HCT116 (cell line): ENCODE data around the gene BPIFA1. TPM values are rescaled to one million over a fixed set of nuclear protein-coding genes. Genes with fewer than 3 reads are reported as not detected.

Experiments used
- ATAC-seq: fragments of 200-7000 bp; cut with Tn5 transposase; 2 replicates; pipeline ENCODE4 v1.9.1; 2020; ENCODE audit warnings: mild to moderate bottlenecking, moderate library complexity
- BruUV-seq: library from RNA; stranded (reverse); fragments of 400-500 nt; replicated peaks from 2 replicates; lab custom pipeline; 2021; lab: Mats Ljungman, UMichigan
- CTCF ChIA-PET: fragments of 300-600 bp; sonication (Branson Sonifier 250); formaldehyde crosslinking; loops from one replicate; lab custom pipeline; 2021; ENCODE audit warnings: antibody characterized with exemption; lab: Charles Lee
- POLR2A ChIA-PET: fragments of 300-600, 350-600 bp; sonication (Branson Sonifier 250); formaldehyde crosslinking; loops from one replicate; lab custom pipeline; 2021; ENCODE audit warnings: antibody characterized with exemption; lab: Charles Lee
- RAD21 ChIA-PET, 2 experiments: fragments of 300-600 bp; sonication (Branson Sonifier 250); formaldehyde crosslinking; loops; one replicate each; lab custom pipeline; 2023; ENCODE audit warnings: low total read pairs in 2 of 2; ENCODE audit not compliant: uncharacterized antibody in 2 of 2, unreplicated experiment in 2 of 2, low non-redundant PET in 1 of 2; lab: Charles Lee
- DNase-seq: peaks from one replicate; pipeline ENCODE4 v3.0.0-alpha.2; 2010; ENCODE audit warnings: low read depth, low spot score
- H2AFZ ChIP-seq: fragments of 200-600 bp; shearing (Covaris generic), sonication (generic); 2 replicates; pipeline ENCODE4 v1.6.1; 2017; ENCODE audit warnings: low read depth, mixed run types, mixed read lengths, antibody characterized with exemption, low read length; ENCODE audit not compliant: poor library complexity, severe bottlenecking
- H3K27ac ChIP-seq: 2 replicates; pipeline ENCODE4 v1.5.1; 2012; ENCODE audit warnings: low read depth, low read length
- H3K27me3 ChIP-seq: fragments of 200-600 bp; sonication (generic); 2 replicates; pipeline ENCODE4 v1.6.1; 2016; ENCODE audit warnings: mixed run types, low read length, mixed read lengths; ENCODE audit not compliant: insufficient read depth
- H3K36me3 ChIP-seq, 2 experiments: fragments of 200-500 bp in 1 of 2; fragments of 200-600 bp in 1 of 2; sonication (Bioruptor generic) in 1 of 2; sonication (generic) in 1 of 2; 2 replicates each; pipeline versions ENCODE4 v1.5.1 to v1.6.1; 2014 to 2016; ENCODE audit warnings: low read length in 2 of 2, inconsistent platforms in 1 of 2, mixed read lengths in 1 of 2, mixed run types in 1 of 2; ENCODE audit not compliant: insufficient read depth in 2 of 2, control insufficient read depth in 1 of 2
- H3K4me1 ChIP-seq, 2 experiments: fragments of 200-600 bp in 1 of 2; sonication (generic) in 1 of 2; 2 replicates each; pipeline versions ENCODE4 v1.5.1 to v1.6.1; 2012 to 2017; ENCODE audit warnings: low read length in 2 of 2, inconsistent platforms in 1 of 2, mild to moderate bottlenecking in 1 of 2, mixed read lengths in 1 of 2, mixed run types in 1 of 2, moderate library complexity in 1 of 2; ENCODE audit not compliant: insufficient read depth in 2 of 2, control insufficient read depth in 1 of 2
- H3K4me2 ChIP-seq: fragments of 200-600 bp; sonication (generic); 2 replicates; pipeline ENCODE4 v1.6.1; 2017; ENCODE audit warnings: mixed run types, low read length, mixed read lengths
- H3K4me3 ChIP-seq, 2 experiments: fragments of 200-600 bp in 1 of 2; sonication (generic) in 1 of 2; replicated peaks in 1 of 2; 2 replicates each; pipeline ENCODE4 v1.5.1; 2011 to 2016; ENCODE audit warnings: low read length in 2 of 2, control low read depth in 1 of 2, low read depth in 1 of 2, mild to moderate bottlenecking in 1 of 2, mixed read lengths in 1 of 2, mixed run types in 1 of 2
- H3K79me2 ChIP-seq: fragments of 200-600 bp; sonication (generic); 2 replicates; pipeline ENCODE4 v1.6.1; 2017; ENCODE audit warnings: mild to moderate bottlenecking, mixed run types, low read length, moderate library complexity, mixed read lengths; ENCODE audit not compliant: insufficient read depth
- H3K9ac ChIP-seq: fragments of 200-600 bp; sonication (generic); 2 replicates; pipeline ENCODE4 v1.6.1; 2016; ENCODE audit warnings: low read length, mixed read lengths
- H3K9me2 ChIP-seq: fragments of 200-600 bp; sonication (generic), shearing (Covaris generic); 2 replicates; pipeline ENCODE4 v1.6.1; 2017; ENCODE audit warnings: mixed run types, mild to moderate bottlenecking, moderate library complexity; ENCODE audit not compliant: insufficient read depth
- H3K9me3 ChIP-seq, 2 experiments: fragments of 200-500 bp in 1 of 2; fragments of 200-600 bp in 1 of 2; sonication (Bioruptor generic) in 1 of 2; sonication (generic) in 1 of 2; 2 replicates each; pipeline ENCODE4 v1.6.1; 2014 to 2017; ENCODE audit warnings: low read length in 2 of 2, mixed read lengths in 2 of 2, inconsistent platforms in 1 of 2, low read depth in 1 of 2, mild to moderate bottlenecking in 1 of 2, mixed run types in 1 of 2, moderate library complexity in 1 of 2; ENCODE audit not compliant: control insufficient read depth in 1 of 2, insufficient read depth in 1 of 2
- H4K20me1 ChIP-seq: fragments of 200-600 bp; sonication (generic), shearing (Covaris generic); 2 replicates; pipeline ENCODE4 v1.6.1; 2017; ENCODE audit warnings: mixed run types, mild to moderate bottlenecking, moderate library complexity; ENCODE audit not compliant: insufficient read depth
- ATF3 ChIP-seq: IDR thresholded peaks from 2 replicates; pipeline ENCODE4 v1.6.1; 2012
- CBX3 ChIP-seq: IDR thresholded peaks from 2 replicates; pipeline ENCODE4 v1.6.1; 2012; ENCODE audit warnings: low read depth
- CEBPB ChIP-seq: IDR thresholded peaks from 2 replicates; pipeline ENCODE4 v1.6.1; 2012; ENCODE audit warnings: low read depth
- CTCF ChIP-seq, 3 experiments: fragments of 200-600 bp in 1 of 3; sonication (generic) in 1 of 3; IDR thresholded peaks in 2 of 3; conservative IDR thresholded peaks in 1 of 3; 2 replicates each; pipeline ENCODE4 v1.5.1; 2012 to 2017; ENCODE audit warnings: low read depth in 2 of 3, low read length in 2 of 3, antibody characterized with exemption in 1 of 3, borderline replicate concordance in 1 of 3, control low read depth in 1 of 3, mild to moderate bottlenecking in 1 of 3, mixed read lengths in 1 of 3, mixed run types in 1 of 3, moderate library complexity in 1 of 3; ENCODE audit not compliant: insufficient read depth in 1 of 3
- ELF1 ChIP-seq: IDR thresholded peaks from 2 replicates; pipeline ENCODE4 v1.6.1; 2012; ENCODE audit warnings: low read depth, borderline replicate concordance
- EZH2phosphoT487 ChIP-seq: fragments of 200-600 bp; IDR thresholded peaks from 2 replicates; pipeline ENCODE4 v1.6.1; 2018; ENCODE audit warnings: antibody characterized with exemption, borderline replicate concordance
- POLR2A ChIP-seq: IDR thresholded peaks from 2 replicates; pipeline ENCODE4 v1.7.0; 2011; ENCODE audit warnings: borderline replicate concordance; ENCODE audit not compliant: insufficient read depth, insufficient read length; ENCODE audit errors: extremely low read depth
- POLR2AphosphoS5 ChIP-seq: IDR thresholded peaks from 2 replicates; pipeline ENCODE4 v1.6.1; 2011; ENCODE audit warnings: mild to moderate bottlenecking, low read depth, low read length, moderate library complexity
- RAD21 ChIP-seq: IDR thresholded peaks from 2 replicates; pipeline ENCODE4 v1.6.1; 2012; ENCODE audit warnings: low read depth, mild to moderate bottlenecking
- SIN3A ChIP-seq: IDR thresholded peaks from 2 replicates; pipeline ENCODE4 v1.6.1; 2012; ENCODE audit warnings: low read depth
- SRF ChIP-seq: IDR thresholded peaks from 2 replicates; pipeline ENCODE4 v1.6.1; 2012; ENCODE audit warnings: low read depth
- YY1 ChIP-seq: IDR thresholded peaks from 2 replicates; pipeline ENCODE4 v1.6.1; 2011; ENCODE audit warnings: low read length, low read depth, moderate library complexity, mild to moderate bottlenecking; ENCODE audit not compliant: insufficient replicate concordance; ENCODE audit errors: extremely low read depth
- ZBTB33 ChIP-seq: IDR thresholded peaks from 2 replicates; pipeline ENCODE4 v1.6.1; 2011; ENCODE audit warnings: mild to moderate bottlenecking, low read length, moderate library complexity; ENCODE audit not compliant: insufficient replicate concordance; ENCODE audit errors: extremely low read depth
- ZFX ChIP-seq: fragments of 450-650 bp; IDR thresholded peaks from 2 replicates; pipeline ENCODE4 v1.6.1; 2017
- ZNF274 ChIP-seq: fragments of 200-500 bp; sonication (Bioruptor generic); IDR thresholded peaks from 2 replicates; pipeline ENCODE4 v1.6.1; 2014; ENCODE audit warnings: mild to moderate bottlenecking, low read depth, low read length, inconsistent platforms
- intact Hi-C: fragments of 100-400 bp; cut with micrococcal nuclease; formaldehyde crosslinking; loops from 2 replicates; pipeline ENCODE4 v1.10.0; 2022
- total RNA-seq: library from RNA; stranded (reverse); gene quantifications from one replicate; pipeline ENCODE4 v1.2.1, GENCODE V29; 2021; ENCODE audit not compliant: unreplicated experiment

Gene BPIFA1
- total RNA-seq, 1 experiment from 2014 or later = not detected

GRCh38 chr20:33231237-33231636, 4.6 kb upstream of the BPIFA1 start:
- H3K9me3 ChIP-seq = no peaks in the 10 kb centered on the region
- no peak overlapping the region for H3K4me3 ChIP-seq
- CTCF ChIA-PET = no interaction called here
- no peak overlapping the region for H3K4me2 ChIP-seq
- no peaks in the 10 kb centered on the region for H3K9me2 ChIP-seq
- no TSS peak for BruUV-seq
- no peak overlapping the region for H3K9ac ChIP-seq
- H3K36me3 ChIP-seq = no peaks in the 10 kb centered on the region
- TF ChIP-seq ATF3 (no peak), ELF1 (no peak), CTCF (IDR thresholded peaks at IDR 0.05 in 2 of 3, conservative IDR thresholded peaks at IDR 0.05 in 1 of 3; ENCODE audit: borderline replicate concordance in 1 of 3, insufficient read depth in 1 of 3, low read depth in 2 of 3, low read length in 2 of 3) (no peak), SIN3A (no peak), EZH2phosphoT487 (no peak), ZFX (no peak)
- H4K20me1 ChIP-seq = no peaks in the 10 kb centered on the region
- peaks cover 79% of the 10 kb centered on the region for H3K27me3 ChIP-seq
- POLR2A ChIA-PET = no interaction called here
- intact Hi-C loops = no loop called here
- no peak for ATAC-seq
- H3K4me1 ChIP-seq = no peaks in the 10 kb centered on the region
- H3K27ac ChIP-seq = no peak overlapping the region
- no peaks in the 10 kb centered on the region for H3K79me2 ChIP-seq
- H2AFZ ChIP-seq = no peak overlapping the region
- RAD21 ChIA-PET = no interaction called here
- DNase-seq = no peak

- DNase-seq = no peak
- POLR2A ChIA-PET = no interaction called here
- H3K27ac ChIP-seq = no peak overlapping the region
- intact Hi-C loops = no loop called here
- H3K4me2 ChIP-seq = no peak overlapping the region
- no peaks in the 10 kb centered on the region for H3K4me1 ChIP-seq
- CTCF ChIA-PET = no interaction called here
- RAD21 ChIA-PET = no interaction called here
- no peaks in the 10 kb centered on the region for H3K9me3 ChIP-seq
- H3K9ac ChIP-seq = no peak overlapping the region
- BruUV-seq = no TSS peak
- H3K9me2 ChIP-seq = no peaks in the 10 kb centered on the region
- H2AFZ ChIP-seq = no peak overlapping the region
- no peak overlapping the region for H3K4me3 ChIP-seq
- H3K79me2 ChIP-seq = no peaks in the 10 kb centered on the region
- H3K27me3 ChIP-seq = peaks cover 82% of the 10 kb centered on the region
- no peaks in the 10 kb centered on the region for H4K20me1 ChIP-seq
- H3K36me3 ChIP-seq = no peaks in the 10 kb centered on the region
- ATAC-seq = no peak
- TF ChIP-seq YY1 = no peak
- no peak for TF ChIP-seq SRF
- TF ChIP-seq POLR2AphosphoS5 = no peak
- TF ChIP-seq ZFX = no peak
- no peak for TF ChIP-seq ZNF274
- TF ChIP-seq RAD21 = no peak
- no peak for TF ChIP-seq EZH2phosphoT487
- TF ChIP-seq POLR2A = no peak
- TF ChIP-seq CEBPB = no peak
- TF ChIP-seq ZBTB33 = no peak
- no peak for TF ChIP-seq CBX3
- no peak for TF ChIP-seq SIN3A
- TF ChIP-seq, all 23 proteins: peak for 0
These were observed 3.2 kb upstream of the BPIFA1 start for GRCh38 chr20:33232486-33233072.
